Glomerular endothelial cell (primary cell): ENCODE measurements around the gene RRM2. TPM values are rescaled to one million over a fixed set of nuclear protein-coding genes. Genes with fewer than 3 reads are reported as not detected.

Source experiments
- DNase-seq: peaks from one replicate; pipeline ENCODE4 v3.0.0-alpha.2; 2011; ENCODE audit warnings: low read depth, low spot score; ENCODE audit errors: extremely low read depth
- total RNA-seq: library from RNA; depleted of rRNA; stranded (reverse); fragments of >200 nt; gene quantifications from 2 replicates; pipeline ENCODE4 v1.2.3, GENCODE V29; 2015

The RRM2 gene
- total RNA-seq: 21.4 and 26.1 TPM in 2 replicates

- DNase-seq: no peak
These were observed at the start of gene RRM2 for GRCh38 chr2:10122500-10123280. TSS of gene RRM2 (plus strand) at chr2:10122739. CDS start at chr2:10122799, 60 bp downstream.

- no peak for DNase-seq
These were observed 48.8 kb upstream of the RRM2 start for GRCh38 chr2:10073706-10074105.

DNA sequence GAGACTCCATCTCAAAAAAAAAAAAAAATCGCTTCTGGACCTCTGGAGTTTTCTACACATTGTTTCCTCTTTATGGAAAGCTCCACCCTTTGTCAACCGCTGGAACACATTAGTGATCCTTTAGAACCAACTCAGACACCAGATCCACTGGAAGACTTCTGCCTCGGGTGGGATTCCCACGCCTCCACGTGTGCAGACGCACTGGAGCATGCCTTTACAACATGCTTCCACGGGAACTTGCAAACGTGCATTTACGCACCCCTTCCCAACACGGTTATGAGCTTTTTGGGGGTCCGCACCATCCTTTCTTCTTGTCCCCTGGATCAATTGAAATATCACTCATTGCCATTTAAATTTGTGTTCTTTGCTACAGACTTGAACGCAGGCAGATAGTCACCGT is 47.4 kb upstream of the RRM2 start:
- DNase-seq: no peak

DNA sequence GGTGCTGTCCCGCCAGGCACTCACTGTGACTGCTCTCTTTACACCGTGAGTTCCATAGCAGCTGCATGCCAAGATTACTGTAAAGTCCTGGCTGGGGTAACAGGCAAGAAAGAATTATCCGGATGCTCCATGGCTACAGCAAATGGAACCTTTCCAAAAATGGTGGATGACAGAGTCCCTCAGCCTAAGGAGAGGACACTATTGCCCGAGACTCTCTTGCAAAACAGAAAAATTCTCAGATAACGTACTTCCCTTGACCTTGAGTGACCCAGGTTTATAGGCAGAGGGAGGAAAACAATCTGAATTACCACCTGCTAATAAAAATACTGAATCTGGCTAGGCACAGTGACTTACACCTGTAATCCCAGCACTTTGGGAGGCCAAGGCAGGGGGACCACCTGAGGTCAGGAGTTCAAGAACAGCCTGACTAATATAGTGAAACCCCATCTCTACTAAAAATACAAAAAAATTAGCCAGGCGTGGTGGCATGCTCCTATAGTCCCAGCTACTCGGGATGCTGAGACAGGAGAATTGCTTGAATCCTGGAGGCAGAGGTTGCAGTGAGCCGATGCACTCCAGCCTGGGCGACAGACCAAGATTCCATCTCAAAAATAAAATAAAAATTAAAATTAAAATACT is 46.8 kb upstream of the RRM2 start:
- DNase-seq: no peak

DNA sequence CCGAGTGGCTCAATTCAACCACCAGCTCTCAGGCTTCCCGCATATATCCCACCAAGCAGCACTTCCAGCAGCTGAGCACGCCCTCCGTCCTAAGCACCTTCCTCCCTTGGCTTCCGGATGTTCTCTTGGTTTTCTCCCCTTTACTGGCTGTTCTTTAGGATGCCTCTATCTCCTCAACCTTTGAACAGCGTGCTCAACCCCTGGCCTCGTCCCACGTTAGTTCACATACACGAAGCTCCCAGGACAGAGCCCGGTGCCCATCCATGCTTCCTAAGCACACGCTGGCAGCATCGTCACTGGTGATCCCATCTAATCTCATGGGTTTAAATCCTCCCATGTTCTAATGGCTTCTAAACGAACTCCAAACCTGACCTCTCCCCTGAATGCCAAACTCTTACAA is 46.0 kb upstream of the RRM2 start:
- DNase-seq: no peak

GRCh38 chr2:10076988-10077527 is 45.5 kb upstream of the RRM2 start:
- no peak for DNase-seq

- no peak for DNase-seq
These were observed 44.5 kb upstream of the RRM2 start for GRCh38 chr2:10078001-10078400.

GRCh38 chr2:10078704-10079265 is 43.8 kb upstream of the RRM2 start:
- no peak for DNase-seq

DNA sequence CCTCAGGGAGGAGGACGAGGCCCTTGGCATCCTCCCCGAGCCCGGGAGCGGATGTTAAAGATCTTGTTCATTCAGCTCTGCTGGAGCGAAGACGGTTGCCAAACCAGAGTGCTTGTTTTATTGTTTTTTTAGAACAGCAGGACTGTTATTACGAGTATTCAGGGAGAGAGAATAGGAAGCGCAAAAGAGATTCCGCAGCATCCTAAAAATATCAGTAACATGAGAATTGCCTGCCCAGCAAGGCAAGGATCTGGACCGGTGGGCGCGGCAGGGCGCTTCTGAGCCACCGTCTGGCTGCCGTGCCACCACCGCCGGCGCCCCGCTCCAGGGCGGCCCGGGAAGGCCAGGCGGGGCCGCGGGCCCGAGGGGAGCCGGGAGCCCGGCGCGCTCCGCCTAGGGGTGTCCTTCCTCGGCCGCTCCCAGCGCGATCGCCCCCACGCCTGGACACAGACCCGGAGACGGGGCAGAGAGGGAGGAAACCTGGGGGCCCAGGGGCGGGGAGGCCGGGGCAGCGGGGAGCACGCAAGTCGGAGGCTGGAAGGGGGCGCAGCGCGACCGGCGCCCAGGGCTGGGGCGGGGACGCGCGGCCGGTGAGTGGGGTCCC is 43.2 kb upstream of the RRM2 start:
- no peak for DNase-seq

DNA sequence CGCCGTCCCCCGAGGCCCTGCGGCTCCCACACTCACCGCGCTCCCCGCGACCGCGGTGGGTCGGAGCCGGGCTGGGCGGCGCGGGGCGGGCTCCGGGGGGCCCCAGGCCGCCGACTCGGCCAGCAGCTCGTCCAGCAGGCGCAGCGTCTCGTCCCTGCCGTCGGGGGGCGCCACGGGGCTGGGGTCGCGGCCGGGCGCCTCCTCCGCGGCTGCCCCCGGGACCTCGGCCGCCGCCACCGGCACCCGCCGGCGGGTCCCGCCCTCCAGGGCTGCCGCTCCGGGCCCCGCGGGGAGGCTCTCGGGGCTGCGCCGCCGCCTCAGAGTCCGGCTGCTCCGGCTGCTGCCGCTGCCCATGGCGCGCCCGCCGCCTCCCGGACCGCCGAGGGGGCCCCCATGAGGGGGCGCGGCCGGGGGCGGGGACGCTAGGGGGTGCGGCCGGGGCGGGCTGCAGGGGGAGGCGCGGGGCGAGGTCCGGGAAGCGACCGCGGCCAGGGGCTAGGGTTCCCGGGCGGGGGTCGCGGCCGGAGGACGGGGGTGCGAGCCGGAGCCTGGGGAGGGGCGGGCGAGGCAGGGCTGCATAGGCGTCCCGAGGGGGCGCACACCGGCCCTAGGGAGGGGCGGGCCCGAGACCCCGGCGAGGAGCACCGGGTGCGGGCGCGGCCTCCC is 42.5 kb upstream of the RRM2 start, which contains the start of gene CYS1:
CYS1 (minus strand) TSS at position 542 of the 666 bp plus-strand sequence; CDS start at position 354, 188 bp downstream.
- DNase-seq: no peak

GRCh38 chr2:10080536-10081304 is 41.8 kb upstream of the RRM2 start:
- no peak for DNase-seq

DNA sequence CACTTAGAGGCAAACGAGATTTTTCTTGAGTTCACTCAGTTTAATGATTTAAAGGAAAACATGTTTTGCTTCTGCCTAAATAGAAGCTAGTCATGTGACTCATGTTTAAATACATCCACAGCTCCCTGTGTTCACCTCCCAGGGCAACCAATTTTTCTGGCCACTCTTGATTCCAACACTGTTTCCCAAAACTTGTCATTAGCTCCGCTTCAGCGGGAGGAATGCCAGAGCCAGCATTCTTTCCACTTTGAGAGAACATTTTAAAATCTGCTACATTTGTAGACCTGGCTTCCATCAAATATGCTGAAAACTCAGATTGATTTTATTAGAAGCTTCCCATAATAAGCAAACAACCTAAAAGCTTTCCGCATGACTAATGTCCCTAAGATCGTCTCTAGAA is 39.5 kb upstream of the RRM2 start:
- DNase-seq: no peak

DNA sequence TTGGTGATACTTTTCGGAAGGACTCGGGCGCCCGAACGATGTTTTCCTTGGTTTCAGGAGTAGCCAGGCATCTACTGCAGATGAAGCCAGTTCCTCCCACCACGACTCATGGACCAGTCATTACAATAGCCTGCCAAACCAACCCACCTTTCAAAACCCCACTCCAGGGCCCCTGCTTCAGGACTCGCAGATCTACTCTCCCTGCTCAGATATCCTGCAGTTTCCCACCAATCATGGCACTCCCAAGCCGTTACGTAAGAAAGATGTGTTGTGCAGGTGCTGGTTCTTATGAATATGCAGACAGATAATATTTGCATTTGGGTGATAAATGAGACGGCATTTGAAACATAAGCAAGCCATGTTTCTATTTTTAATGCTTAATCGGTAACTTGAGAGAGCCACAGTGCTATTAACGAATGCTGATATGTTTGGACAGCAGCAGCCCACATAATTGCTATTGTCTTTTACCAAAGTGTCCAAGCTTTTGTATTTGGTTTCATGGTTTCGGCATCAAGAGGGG is 38.8 kb upstream of the RRM2 start:
- no peak for DNase-seq

DNA sequence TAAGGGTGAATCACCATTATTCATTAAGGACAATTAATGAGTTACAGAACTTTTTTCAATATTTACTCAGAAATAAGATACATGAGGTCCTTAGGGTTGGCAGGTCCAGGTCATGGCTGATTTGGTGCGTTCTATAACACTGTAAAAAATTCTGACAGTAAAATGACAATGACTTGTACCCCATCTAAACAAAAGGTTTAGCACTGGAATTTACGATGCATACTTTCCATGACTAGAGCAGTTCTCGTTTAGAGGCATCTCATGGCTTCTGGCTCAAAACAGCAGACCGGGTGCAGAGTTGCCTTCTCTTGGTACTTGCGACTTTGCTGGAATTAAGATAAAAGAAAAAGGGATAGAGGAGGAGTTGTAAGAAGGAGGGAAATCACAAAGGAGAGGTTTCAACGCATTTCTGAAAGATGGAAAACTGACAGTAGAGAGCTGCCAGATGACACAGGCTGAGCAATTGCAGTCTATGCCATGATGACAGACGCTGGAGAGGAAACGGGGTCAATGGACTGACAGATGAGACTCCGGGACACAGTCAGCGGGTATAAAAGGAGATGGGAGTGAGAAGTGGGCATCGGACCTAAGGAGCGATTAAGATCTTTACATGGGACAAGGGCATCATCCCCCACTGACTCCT is 38.2 kb upstream of the RRM2 start:
- DNase-seq: no peak

GRCh38 chr2:10085043-10085667 is 37.4 kb upstream of the RRM2 start:
- no peak for DNase-seq

DNA sequence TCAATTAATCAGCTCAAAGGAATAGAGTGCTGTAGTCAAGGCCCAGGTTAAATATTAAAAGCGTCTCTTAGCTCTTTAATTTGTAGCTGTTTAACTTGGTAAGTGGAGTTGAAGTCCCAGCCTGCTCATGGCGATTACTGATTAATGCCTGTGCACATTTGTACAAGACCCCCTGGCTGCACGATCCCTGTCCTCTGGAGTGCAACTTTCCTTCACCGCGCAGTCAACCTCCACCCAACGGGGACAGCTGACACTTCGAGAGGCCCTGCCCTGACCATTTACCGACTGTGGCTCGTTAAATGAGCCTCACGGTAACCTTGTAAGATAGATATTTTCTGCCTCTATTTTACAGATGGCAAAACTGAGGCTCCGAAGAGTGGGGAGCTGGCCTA is 36.9 kb upstream of the RRM2 start:
- no peak for DNase-seq

- no peak for DNase-seq
These were observed 35.6 kb upstream of the RRM2 start for GRCh38 chr2:10086950-10087349.

GRCh38 chr2:10087360-10087759 is 35.2 kb upstream of the RRM2 start:
- no peak for DNase-seq
